HCT116 (cell line): ENCODE data around the gene HMCN1. TPM values are rescaled to one million over a fixed set of nuclear protein-coding genes. Genes with fewer than 3 reads are reported as not detected.

Source experiments
- ATAC-seq: fragments of 200-7000 bp; cut with Tn5 transposase; 2 replicates; pipeline ENCODE4 v1.9.1; 2020; ENCODE audit warnings: mild to moderate bottlenecking, moderate library complexity
- BruUV-seq: library from RNA; stranded (reverse); fragments of 400-500 nt; replicated peaks from 2 replicates; lab custom pipeline; 2021; lab: Mats Ljungman, UMichigan
- CTCF ChIA-PET: fragments of 300-600 bp; sonication (Branson Sonifier 250); formaldehyde crosslinking; loops from one replicate; lab custom pipeline; 2021; ENCODE audit warnings: antibody characterized with exemption; lab: Charles Lee
- POLR2A ChIA-PET: fragments of 300-600, 350-600 bp; sonication (Branson Sonifier 250); formaldehyde crosslinking; loops from one replicate; lab custom pipeline; 2021; ENCODE audit warnings: antibody characterized with exemption; lab: Charles Lee
- RAD21 ChIA-PET, 2 experiments: fragments of 300-600 bp; sonication (Branson Sonifier 250); formaldehyde crosslinking; loops; one replicate each; lab custom pipeline; 2023; ENCODE audit warnings: low total read pairs in 2 of 2; ENCODE audit not compliant: uncharacterized antibody in 2 of 2, unreplicated experiment in 2 of 2, low non-redundant PET in 1 of 2; lab: Charles Lee
- DNase-seq: peaks from one replicate; pipeline ENCODE4 v3.0.0-alpha.2; 2010; ENCODE audit warnings: low read depth, low spot score
- H2AFZ ChIP-seq: fragments of 200-600 bp; shearing (Covaris generic), sonication (generic); 2 replicates; pipeline ENCODE4 v1.6.1; 2017; ENCODE audit warnings: low read depth, mixed run types, mixed read lengths, antibody characterized with exemption, low read length; ENCODE audit not compliant: poor library complexity, severe bottlenecking
- H3K27ac ChIP-seq: 2 replicates; pipeline ENCODE4 v1.5.1; 2012; ENCODE audit warnings: low read depth, low read length
- H3K27me3 ChIP-seq: fragments of 200-600 bp; sonication (generic); 2 replicates; pipeline ENCODE4 v1.6.1; 2016; ENCODE audit warnings: mixed run types, low read length, mixed read lengths; ENCODE audit not compliant: insufficient read depth
- H3K36me3 ChIP-seq, 2 experiments: fragments of 200-500 bp in 1 of 2; fragments of 200-600 bp in 1 of 2; sonication (Bioruptor generic) in 1 of 2; sonication (generic) in 1 of 2; 2 replicates each; pipeline versions ENCODE4 v1.5.1 to v1.6.1; 2014 to 2016; ENCODE audit warnings: low read length in 2 of 2, inconsistent platforms in 1 of 2, mixed read lengths in 1 of 2, mixed run types in 1 of 2; ENCODE audit not compliant: insufficient read depth in 2 of 2, control insufficient read depth in 1 of 2
- H3K4me1 ChIP-seq, 2 experiments: fragments of 200-600 bp in 1 of 2; sonication (generic) in 1 of 2; 2 replicates each; pipeline versions ENCODE4 v1.5.1 to v1.6.1; 2012 to 2017; ENCODE audit warnings: low read length in 2 of 2, inconsistent platforms in 1 of 2, mild to moderate bottlenecking in 1 of 2, mixed read lengths in 1 of 2, mixed run types in 1 of 2, moderate library complexity in 1 of 2; ENCODE audit not compliant: insufficient read depth in 2 of 2, control insufficient read depth in 1 of 2
- H3K4me2 ChIP-seq: fragments of 200-600 bp; sonication (generic); 2 replicates; pipeline ENCODE4 v1.6.1; 2017; ENCODE audit warnings: mixed run types, low read length, mixed read lengths
- H3K4me3 ChIP-seq, 2 experiments: fragments of 200-600 bp in 1 of 2; sonication (generic) in 1 of 2; replicated peaks in 1 of 2; 2 replicates each; pipeline ENCODE4 v1.5.1; 2011 to 2016; ENCODE audit warnings: low read length in 2 of 2, control low read depth in 1 of 2, low read depth in 1 of 2, mild to moderate bottlenecking in 1 of 2, mixed read lengths in 1 of 2, mixed run types in 1 of 2
- H3K79me2 ChIP-seq: fragments of 200-600 bp; sonication (generic); 2 replicates; pipeline ENCODE4 v1.6.1; 2017; ENCODE audit warnings: mild to moderate bottlenecking, mixed run types, low read length, moderate library complexity, mixed read lengths; ENCODE audit not compliant: insufficient read depth
- H3K9ac ChIP-seq: fragments of 200-600 bp; sonication (generic); 2 replicates; pipeline ENCODE4 v1.6.1; 2016; ENCODE audit warnings: low read length, mixed read lengths
- H3K9me2 ChIP-seq: fragments of 200-600 bp; sonication (generic), shearing (Covaris generic); 2 replicates; pipeline ENCODE4 v1.6.1; 2017; ENCODE audit warnings: mixed run types, mild to moderate bottlenecking, moderate library complexity; ENCODE audit not compliant: insufficient read depth
- H3K9me3 ChIP-seq, 2 experiments: fragments of 200-500 bp in 1 of 2; fragments of 200-600 bp in 1 of 2; sonication (Bioruptor generic) in 1 of 2; sonication (generic) in 1 of 2; 2 replicates each; pipeline ENCODE4 v1.6.1; 2014 to 2017; ENCODE audit warnings: low read length in 2 of 2, mixed read lengths in 2 of 2, inconsistent platforms in 1 of 2, low read depth in 1 of 2, mild to moderate bottlenecking in 1 of 2, mixed run types in 1 of 2, moderate library complexity in 1 of 2; ENCODE audit not compliant: control insufficient read depth in 1 of 2, insufficient read depth in 1 of 2
- H4K20me1 ChIP-seq: fragments of 200-600 bp; sonication (generic), shearing (Covaris generic); 2 replicates; pipeline ENCODE4 v1.6.1; 2017; ENCODE audit warnings: mixed run types, mild to moderate bottlenecking, moderate library complexity; ENCODE audit not compliant: insufficient read depth
- ATF3 ChIP-seq: IDR thresholded peaks from 2 replicates; pipeline ENCODE4 v1.6.1; 2012
- EZH2 ChIP-seq: fragments of 200-600 bp; sonication (generic); IDR thresholded peaks from 2 replicates; pipeline ENCODE4 v1.6.1; 2017; ENCODE audit warnings: antibody characterized with exemption, mixed run types
- JUND ChIP-seq: IDR thresholded peaks from 2 replicates; pipeline ENCODE4 v1.6.1; 2012
- POLR2A ChIP-seq: IDR thresholded peaks from 2 replicates; pipeline ENCODE4 v1.7.0; 2011; ENCODE audit warnings: borderline replicate concordance; ENCODE audit not compliant: insufficient read depth, insufficient read length; ENCODE audit errors: extremely low read depth
- REST ChIP-seq: IDR thresholded peaks from 2 replicates; pipeline ENCODE4 v1.6.1; 2012; ENCODE audit warnings: low read depth
- SIN3A ChIP-seq: IDR thresholded peaks from 2 replicates; pipeline ENCODE4 v1.6.1; 2012; ENCODE audit warnings: low read depth
- SP1 ChIP-seq: IDR thresholded peaks from 2 replicates; pipeline ENCODE4 v1.6.1; 2012; ENCODE audit warnings: low read depth
- TCF7L2 ChIP-seq: IDR thresholded peaks from 2 replicates; pipeline ENCODE4 v1.7.0; 2011; ENCODE audit warnings: borderline replicate concordance, inconsistent platforms; ENCODE audit not compliant: insufficient read depth, insufficient read length; ENCODE audit errors: extremely low read depth
- YY1 ChIP-seq: IDR thresholded peaks from 2 replicates; pipeline ENCODE4 v1.6.1; 2011; ENCODE audit warnings: low read length, low read depth, moderate library complexity, mild to moderate bottlenecking; ENCODE audit not compliant: insufficient replicate concordance; ENCODE audit errors: extremely low read depth
- ZBTB33 ChIP-seq: IDR thresholded peaks from 2 replicates; pipeline ENCODE4 v1.6.1; 2011; ENCODE audit warnings: mild to moderate bottlenecking, low read length, moderate library complexity; ENCODE audit not compliant: insufficient replicate concordance; ENCODE audit errors: extremely low read depth
- ZFX ChIP-seq: fragments of 450-650 bp; IDR thresholded peaks from 2 replicates; pipeline ENCODE4 v1.6.1; 2017
- ZNF274 ChIP-seq: fragments of 200-500 bp; sonication (Bioruptor generic); IDR thresholded peaks from 2 replicates; pipeline ENCODE4 v1.6.1; 2014; ENCODE audit warnings: mild to moderate bottlenecking, low read depth, low read length, inconsistent platforms
- intact Hi-C: fragments of 100-400 bp; cut with micrococcal nuclease; formaldehyde crosslinking; loops from 2 replicates; pipeline ENCODE4 v1.10.0; 2022
- total RNA-seq: library from RNA; stranded (reverse); gene quantifications from one replicate; pipeline ENCODE4 v1.2.1, GENCODE V29; 2021; ENCODE audit not compliant: unreplicated experiment

Gene HMCN1
- total RNA-seq, 1 experiment from 2014 or later: 0.59 TPM

GRCh38 chr1:186187601-186188000 is 453.4 kb downstream of the HMCN1 start:
- ChIA-PET CTCF (interaction anchor here (1.7 kb wide), 1 partner anchor 32 kb away, joined by 8 read pairs; no protein-coding TSS in a partner anchor), POLR2A (no interaction called here), RAD21 (no interaction called here)
- Histone ChIP-seq H3K36me3 (no peaks in the 10 kb centered on the region), H3K4me3 (peak overlapping the region in 1 of 2 experiments; percentile 16; a peak in 1 of 4 replicates), H2AFZ (peak overlapping the region; percentile 70), H3K79me2 (no peaks in the 10 kb centered on the region), H3K9ac (no peak overlapping the region), H3K9me3 (no peaks in the 10 kb centered on the region), H3K27me3 (no peaks in the 10 kb centered on the region), H3K27ac (no peak overlapping the region), H4K20me1 (no peaks in the 10 kb centered on the region), H3K4me1 (peaks cover 0 to 40% of the 10 kb centered on the region in 2 experiments; a peak in 2 of 4 replicates), H3K9me2 (no peaks in the 10 kb centered on the region), H3K4me2 (peak overlapping the region; percentile 68)
- intact Hi-C loops: no loop called here
- peak; percentile 63 for ATAC-seq
- no peak for DNase-seq
- no TSS peak for BruUV-seq
- TF ChIP-seq REST: no peak
- TF ChIP-seq TCF7L2: no peak
- TF ChIP-seq SIN3A: no peak
- TF ChIP-seq YY1: no peak
- no peak for TF ChIP-seq EZH2
- no peak for TF ChIP-seq ZFX
- no peak for TF ChIP-seq ZNF274
- TF ChIP-seq JUND: no peak
- TF ChIP-seq POLR2A: no peak
- no peak for TF ChIP-seq ATF3
- no peak for TF ChIP-seq SP1
- no peak for TF ChIP-seq ZBTB33
